GM21367 (cell line): ENCODE results near the gene NOS1AP.
"Not testable (repeated sequence)": the region's sequence is repeated elsewhere in the genome, so short reads cannot be mapped to it uniquely, and the experiment has no call there.

Experiments
- ATAC-seq: cut with Tn5 transposase; IDR thresholded peaks from one replicate; pipeline ENCODE4 v1.9.1; 2021; ENCODE audit not compliant: unreplicated experiment

The NOS1AP gene

GRCh38 chr1:162191396-162192305, 122.2 kb downstream of the NOS1AP start:
- no peak for ATAC-seq

GRCh38 chr1:162192306-162192678, 122.8 kb downstream of the NOS1AP start:
- ATAC-seq = no peak

- no peak for ATAC-seq
These were observed 123.3 kb downstream of the NOS1AP start for GRCh38 chr1:162192763-162193162.

- no peak for ATAC-seq
These were observed 123.7 kb downstream of the NOS1AP start for GRCh38 chr1:162193221-162193620.

GRCh38 chr1:162193815-162194214, 124.3 kb downstream of the NOS1AP start:
- ATAC-seq = no peak

- no peak for ATAC-seq
These were observed 126.1 kb downstream of the NOS1AP start for GRCh38 chr1:162195567-162195966.

- no peak for ATAC-seq
These were observed 126.9 kb downstream of the NOS1AP start for GRCh38 chr1:162196387-162196786.

GRCh38 chr1:162197041-162197531, 127.6 kb downstream of the NOS1AP start:
- no peak for ATAC-seq

GRCh38 chr1:162197615-162198421, 128.3 kb downstream of the NOS1AP start:
- no peak for ATAC-seq

- no peak for ATAC-seq
These were observed 130.8 kb downstream of the NOS1AP start for GRCh38 chr1:162200096-162200847.

- not testable (repeated sequence) for ATAC-seq
These were observed 131.6 kb downstream of the NOS1AP start for GRCh38 chr1:162201062-162201461.

GRCh38 chr1:162204129-162204822, 134.8 kb downstream of the NOS1AP start:
- ATAC-seq = no peak

GRCh38 chr1:162204823-162205155, 135.3 kb downstream of the NOS1AP start:
- ATAC-seq = no peak

GRCh38 chr1:162206300-162206699, 136.8 kb downstream of the NOS1AP start:
- ATAC-seq = no peak

- no peak for ATAC-seq
These were observed 137.5 kb downstream of the NOS1AP start for GRCh38 chr1:162206749-162207635.

- ATAC-seq = no peak
These were observed 138.4 kb downstream of the NOS1AP start for GRCh38 chr1:162207862-162208261.

- ATAC-seq = no peak
These were observed 140.7 kb downstream of the NOS1AP start for GRCh38 chr1:162210196-162210595.

- ATAC-seq = no peak
These were observed 143.2 kb downstream of the NOS1AP start for GRCh38 chr1:162212713-162213112.

GRCh38 chr1:162213281-162213912, 143.9 kb downstream of the NOS1AP start:
- no peak for ATAC-seq
